HepG2 (cell line): Measurements from ENCODE around the gene AGBL3. TPM values are rescaled to one million over a fixed set of nuclear protein-coding genes. Genes with fewer than 3 reads are reported as not detected.
A peak's percentile ranks its signal among the peaks of the same experiment; 100 is the strongest.

Experiments
- DNMT3B ChIP-seq: conservative IDR thresholded peaks from 2 replicates; pipeline ENCODE4 v1.6.1; 2016; ENCODE audit warnings: missing biosample characterization, control low read depth
- KLF12 ChIP-seq: sonication (generic); formaldehyde crosslinking; IDR thresholded peaks from 2 replicates; pipeline ENCODE4 v1.4.0; 2020; ENCODE audit warnings: missing genetic modification reagents, borderline replicate concordance
- MAF1 ChIP-seq: sonication (generic); formaldehyde crosslinking; IDR thresholded peaks from 2 replicates; pipeline ENCODE4 v1.5.0; 2020; ENCODE audit warnings: missing genetic modification reagents, borderline replicate concordance
- NFE2L2 ChIP-seq: fragments of 150-350 bp; IDR thresholded peaks from 2 replicates; pipeline ENCODE4 v1.6.1; 2014; ENCODE audit warnings: low read length
- YEATS2 ChIP-seq: sonication (generic); formaldehyde crosslinking; IDR thresholded peaks from 2 replicates; pipeline ENCODE4 v1.4.0; 2020; ENCODE audit warnings: missing genetic modification reagents, borderline replicate concordance
- ZNF205 ChIP-seq: IDR thresholded peaks from 2 replicates; pipeline ENCODE4 v1.6.1; 2018; ENCODE audit warnings: missing biosample characterization, missing genetic modification reagents
- ZNF24 ChIP-seq: fragments of 450-650 bp; IDR thresholded peaks from 2 replicates; pipeline ENCODE4 v1.6.1; 2017; ENCODE audit warnings: antibody characterized with exemption, mild to moderate bottlenecking
- ZSCAN21 ChIP-seq: sonication (generic); formaldehyde crosslinking; IDR thresholded peaks from 2 replicates; pipeline ENCODE4 v1.8.0; 2022; ENCODE audit warnings: mild to moderate bottlenecking, missing genetic modification reagents, moderate library complexity, borderline replicate concordance
- polyA plus RNA-seq, 8 experiments: library from polyadenylated mRNA; depleted of rRNA in 3 of 8; stranded (reverse) in 7 of 8; unstranded in 1 of 8; fragments of >200 nt; fragmentation: Illumina TruSeq in 4 of 8; extraction: Trizol in 4 of 8; gene quantifications; 2 replicates each; pipeline versions ENCODE4 v1.2.1 to v1.2.3, GENCODE V29; 2011 to 2016; ENCODE audit warnings: low read depth in 4 of 8, missing spikeins in 1 of 8, mixed read lengths in 1 of 8; ENCODE audit not compliant: insufficient read depth in 1 of 8
- total RNA-seq, 5 experiments: library from RNA; depleted of rRNA; stranded (reverse); fragments of >200 nt; fragmentation: Illumina TruSeq; extraction: Trizol; gene quantifications; 2 replicates each; pipeline ENCODE4 v1.2.3, GENCODE V29; 2016; ENCODE audit warnings: low read depth in 1 of 5
- TF ChIP-seq, protein P1 (sequence below): sonication (generic); formaldehyde crosslinking; IDR thresholded peaks from 2 replicates; pipeline ENCODE4 v1.4.0; 2020; ENCODE audit warnings: missing genetic modification reagents, borderline replicate concordance
- TF ChIP-seq, protein P2 (sequence below): sonication (generic); formaldehyde crosslinking; IDR thresholded peaks from 2 replicates; pipeline ENCODE4 v1.5.1; 2020; ENCODE audit warnings: missing genetic modification reagents, mild to moderate bottlenecking, borderline replicate concordance

AGBL3 gene
- total and polyA plus RNA-seq, 2 of the 13 experiments (the other 11 are each of a cell fraction or from before 2014, with no cell fraction given), result 2.2 to 7.2 TPM

DNA sequence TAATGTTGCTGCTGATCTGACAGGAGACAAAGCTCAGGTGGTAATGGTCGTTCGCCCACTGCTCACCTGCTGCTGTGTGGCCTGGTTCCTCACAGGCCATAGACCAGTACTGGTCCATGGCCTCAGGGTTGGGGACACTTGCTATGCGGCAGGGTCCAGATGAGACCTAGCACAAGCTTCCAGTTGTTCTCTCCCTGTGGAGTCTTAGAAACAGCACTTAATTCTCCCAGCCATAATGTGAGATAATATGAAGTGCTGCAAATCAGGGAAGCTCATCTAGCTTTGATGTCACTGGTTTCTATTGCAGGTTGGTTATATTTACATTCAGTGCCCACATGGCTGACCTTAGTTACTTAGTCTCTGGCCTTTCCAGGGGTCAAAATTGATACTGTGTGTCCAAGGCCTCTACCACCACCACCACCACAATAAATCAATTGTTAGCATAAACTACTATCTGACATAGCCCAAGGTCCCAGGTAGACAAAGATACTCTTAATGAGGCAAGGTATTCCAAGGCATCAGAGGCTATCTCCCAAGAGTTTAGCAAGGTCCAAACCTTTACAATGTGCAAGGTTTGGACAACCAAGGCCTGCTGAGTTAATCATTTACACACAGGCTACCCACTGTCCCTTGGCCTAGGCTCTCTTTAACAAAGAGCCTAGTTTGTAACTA lies 11.0 kb downstream of the AGBL3 start (continued):
- peak; percentile 23; the same call in 1 of the 2 replicates for TF ChIP-seq YEATS2 (CRISPR knock-in tag)
- TF ChIP-seq, protein P1, sequence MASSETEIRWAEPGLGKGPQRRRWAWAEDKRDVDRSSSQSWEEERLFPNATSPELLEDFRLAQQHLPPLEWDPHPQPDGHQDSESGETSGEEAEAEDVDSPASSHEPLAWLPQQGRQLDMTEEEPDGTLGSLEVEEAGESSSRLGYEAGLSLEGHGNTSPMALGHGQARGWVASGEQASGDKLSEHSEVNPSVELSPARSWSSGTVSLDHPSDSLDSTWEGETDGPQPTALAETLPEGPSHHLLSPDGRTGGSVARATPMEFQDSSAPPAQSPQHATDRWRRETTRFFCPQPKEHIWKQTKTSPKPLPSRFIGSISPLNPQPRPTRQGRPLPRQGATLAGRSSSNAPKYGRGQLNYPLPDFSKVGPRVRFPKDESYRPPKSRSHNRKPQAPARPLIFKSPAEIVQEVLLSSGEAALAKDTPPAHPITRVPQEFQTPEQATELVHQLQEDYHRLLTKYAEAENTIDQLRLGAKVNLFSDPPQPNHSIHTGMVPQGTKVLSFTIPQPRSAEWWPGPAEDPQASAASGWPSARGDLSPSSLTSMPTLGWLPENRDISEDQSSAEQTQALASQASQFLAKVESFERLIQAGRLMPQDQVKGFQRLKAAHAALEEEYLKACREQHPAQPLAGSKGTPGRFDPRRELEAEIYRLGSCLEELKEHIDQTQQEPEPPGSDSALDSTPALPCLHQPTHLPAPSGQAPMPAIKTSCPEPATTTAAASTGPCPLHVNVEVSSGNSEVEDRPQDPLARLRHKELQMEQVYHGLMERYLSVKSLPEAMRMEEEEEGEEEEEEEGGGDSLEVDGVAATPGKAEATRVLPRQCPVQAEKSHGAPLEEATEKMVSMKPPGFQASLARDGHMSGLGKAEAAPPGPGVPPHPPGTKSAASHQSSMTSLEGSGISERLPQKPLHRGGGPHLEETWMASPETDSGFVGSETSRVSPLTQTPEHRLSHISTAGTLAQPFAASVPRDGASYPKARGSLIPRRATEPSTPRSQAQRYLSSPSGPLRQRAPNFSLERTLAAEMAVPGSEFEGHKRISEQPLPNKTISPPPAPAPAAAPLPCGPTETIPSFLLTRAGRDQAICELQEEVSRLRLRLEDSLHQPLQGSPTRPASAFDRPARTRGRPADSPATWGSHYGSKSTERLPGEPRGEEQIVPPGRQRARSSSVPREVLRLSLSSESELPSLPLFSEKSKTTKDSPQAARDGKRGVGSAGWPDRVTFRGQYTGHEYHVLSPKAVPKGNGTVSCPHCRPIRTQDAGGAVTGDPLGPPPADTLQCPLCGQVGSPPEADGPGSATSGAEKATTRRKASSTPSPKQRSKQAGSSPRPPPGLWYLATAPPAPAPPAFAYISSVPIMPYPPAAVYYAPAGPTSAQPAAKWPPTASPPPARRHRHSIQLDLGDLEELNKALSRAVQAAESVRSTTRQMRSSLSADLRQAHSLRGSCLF (CRISPR knock-in tag), result no peak
- TF ChIP-seq ZNF24, result no peak
- 0 out of 2 replicates have a peak, but pooled peaks have one; percentile 35 for TF ChIP-seq ZSCAN21 (CRISPR knock-in tag)
- TF ChIP-seq, protein P2, sequence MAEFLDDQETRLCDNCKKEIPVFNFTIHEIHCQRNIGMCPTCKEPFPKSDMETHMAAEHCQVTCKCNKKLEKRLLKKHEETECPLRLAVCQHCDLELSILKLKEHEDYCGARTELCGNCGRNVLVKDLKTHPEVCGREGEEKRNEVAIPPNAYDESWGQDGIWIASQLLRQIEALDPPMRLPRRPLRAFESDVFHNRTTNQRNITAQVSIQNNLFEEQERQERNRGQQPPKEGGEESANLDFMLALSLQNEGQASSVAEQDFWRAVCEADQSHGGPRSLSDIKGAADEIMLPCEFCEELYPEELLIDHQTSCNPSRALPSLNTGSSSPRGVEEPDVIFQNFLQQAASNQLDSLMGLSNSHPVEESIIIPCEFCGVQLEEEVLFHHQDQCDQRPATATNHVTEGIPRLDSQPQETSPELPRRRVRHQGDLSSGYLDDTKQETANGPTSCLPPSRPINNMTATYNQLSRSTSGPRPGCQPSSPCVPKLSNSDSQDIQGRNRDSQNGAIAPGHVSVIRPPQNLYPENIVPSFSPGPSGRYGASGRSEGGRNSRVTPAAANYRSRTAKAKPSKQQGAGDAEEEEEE, result no peak
- no peak for TF ChIP-seq DNMT3B (CRISPR knock-in tag)
- TF ChIP-seq KLF12 (CRISPR knock-in tag), result no peak
- no peak for TF ChIP-seq MAF1 (CRISPR knock-in tag)
- TF ChIP-seq ZNF205 (CRISPR knock-in tag), result peak; percentile 60; the same call in 1 of the 2 replicates
- TF ChIP-seq NFE2L2, result no peak
